ENCODE results near the gene VEPH1.

DNA sequence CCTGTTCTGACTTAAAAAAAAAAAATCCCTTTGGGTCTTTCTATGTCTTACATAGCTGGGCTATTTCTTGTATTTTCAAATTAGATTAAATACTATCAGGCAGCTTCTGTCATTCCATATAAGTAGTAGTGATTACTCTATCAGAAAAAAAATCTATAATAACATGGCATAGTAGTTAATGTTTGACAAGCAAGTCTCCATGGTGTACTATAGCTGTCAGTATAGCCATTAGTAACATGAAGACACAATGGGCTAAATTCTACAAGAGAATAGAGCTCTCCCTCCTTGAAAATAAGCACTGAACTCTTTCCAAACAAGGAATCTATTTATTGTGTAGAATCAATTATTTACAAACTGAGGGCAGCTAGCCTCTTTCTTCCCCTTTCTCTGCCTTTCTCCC, 19.4 kb upstream of the VEPH1 start:
- TF ChIP-seq POLR2AphosphoS5 (IDR thresholded peaks at IDR 0.05; ENCODE audit: low read depth, low read length), result no peak
- no peak for TF ChIP-seq TAF1 (IDR thresholded peaks at IDR 0.05; ENCODE audit: borderline replicate concordance, low read depth, low read length)
- no peak for TF ChIP-seq SMC3 (IDR thresholded peaks at IDR 0.05; ENCODE audit: low read depth, low read length)
- TF ChIP-seq CTCF (IDR thresholded peaks at IDR 0.05), result no peak
- TF ChIP-seq GABPA (IDR thresholded peaks at IDR 0.05; ENCODE audit: low read depth), result no peak
- TF ChIP-seq, protein P1, sequence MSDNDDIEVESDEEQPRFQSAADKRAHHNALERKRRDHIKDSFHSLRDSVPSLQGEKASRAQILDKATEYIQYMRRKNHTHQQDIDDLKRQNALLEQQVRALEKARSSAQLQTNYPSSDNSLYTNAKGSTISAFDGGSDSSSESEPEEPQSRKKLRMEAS (IDR thresholded peaks at IDR 0.05; ENCODE audit: low read depth), result no peak
- TF ChIP-seq CHD2 (IDR thresholded peaks at IDR 0.05; ENCODE audit: low read length, partially characterized antibody), result no peak

Measured in SK-N-SH (cell line).